Measurements from ENCODE around the gene IL16. TPM values are rescaled to one million over a fixed set of nuclear protein-coding genes. Genes with fewer than 3 reads are reported as not detected.

Gene IL16
- total RNA-seq, 1 donor from 2014 or later = 8.5 TPM

DNA sequence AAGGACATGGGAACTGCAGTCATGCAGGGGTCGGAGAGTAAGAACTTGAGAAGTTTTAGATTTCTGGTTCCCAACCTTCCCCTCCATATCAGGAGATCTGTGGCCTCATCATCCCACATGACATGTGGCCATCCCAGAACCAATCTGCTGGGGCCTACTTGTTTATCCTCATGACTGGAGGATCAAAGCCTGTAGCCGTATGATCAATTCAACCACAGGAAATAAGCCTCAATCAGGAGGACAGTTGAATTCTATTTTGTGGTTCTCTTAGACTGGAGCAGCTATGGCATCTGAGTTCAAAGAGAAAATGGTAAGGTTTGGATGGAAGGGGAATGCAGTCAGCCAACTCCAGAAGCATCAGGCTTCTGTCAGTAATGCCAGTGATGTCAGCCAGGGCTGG, 57.2 kb downstream of the IL16 start:
- intact Hi-C loops (cut with DNase I) = no loop called here

DNA sequence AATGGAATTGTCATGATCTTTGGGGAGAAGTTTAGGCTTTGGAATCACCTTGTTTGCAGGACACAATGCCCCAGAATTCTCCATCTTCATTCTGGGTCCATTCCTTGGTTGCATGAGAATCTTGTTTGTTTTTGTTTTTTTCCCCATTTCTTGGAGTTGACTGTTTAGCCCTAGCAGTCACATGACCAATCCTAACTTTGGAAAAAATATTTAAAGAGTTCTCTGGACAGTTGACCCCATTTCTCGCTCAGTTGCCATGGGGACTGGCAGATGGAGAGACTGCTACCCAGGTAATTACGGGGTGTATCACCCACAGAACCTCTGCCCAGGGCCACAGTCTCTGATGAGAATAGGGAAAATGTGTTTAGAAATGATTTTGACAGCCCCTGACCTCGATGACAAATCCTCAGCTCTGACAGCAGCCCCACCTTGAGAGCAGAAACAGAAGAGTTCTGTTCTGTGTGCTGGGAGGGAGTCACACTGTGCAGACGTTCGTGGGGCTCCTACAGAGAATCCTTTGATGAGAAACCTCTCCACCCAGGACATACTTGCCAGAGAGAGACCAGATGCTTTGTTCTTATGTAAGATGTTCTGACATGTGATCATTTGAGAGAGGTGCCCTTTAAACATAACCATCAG, 57.7 kb downstream of the IL16 start:
- no peaks in the 10 kb centered on the region for H3K36me3 ChIP-seq
- intact Hi-C loops (cut with DNase I) = no loop called here
- H3K27ac ChIP-seq = no peak overlapping the region
- DNase-seq (ENCODE audit: low spot score in 2 of 2) = no peak
- H3K9me3 ChIP-seq = no peaks in the 10 kb centered on the region
- no peaks in the 10 kb centered on the region for H3K27me3 ChIP-seq
- TF ChIP-seq, protein P1, sequence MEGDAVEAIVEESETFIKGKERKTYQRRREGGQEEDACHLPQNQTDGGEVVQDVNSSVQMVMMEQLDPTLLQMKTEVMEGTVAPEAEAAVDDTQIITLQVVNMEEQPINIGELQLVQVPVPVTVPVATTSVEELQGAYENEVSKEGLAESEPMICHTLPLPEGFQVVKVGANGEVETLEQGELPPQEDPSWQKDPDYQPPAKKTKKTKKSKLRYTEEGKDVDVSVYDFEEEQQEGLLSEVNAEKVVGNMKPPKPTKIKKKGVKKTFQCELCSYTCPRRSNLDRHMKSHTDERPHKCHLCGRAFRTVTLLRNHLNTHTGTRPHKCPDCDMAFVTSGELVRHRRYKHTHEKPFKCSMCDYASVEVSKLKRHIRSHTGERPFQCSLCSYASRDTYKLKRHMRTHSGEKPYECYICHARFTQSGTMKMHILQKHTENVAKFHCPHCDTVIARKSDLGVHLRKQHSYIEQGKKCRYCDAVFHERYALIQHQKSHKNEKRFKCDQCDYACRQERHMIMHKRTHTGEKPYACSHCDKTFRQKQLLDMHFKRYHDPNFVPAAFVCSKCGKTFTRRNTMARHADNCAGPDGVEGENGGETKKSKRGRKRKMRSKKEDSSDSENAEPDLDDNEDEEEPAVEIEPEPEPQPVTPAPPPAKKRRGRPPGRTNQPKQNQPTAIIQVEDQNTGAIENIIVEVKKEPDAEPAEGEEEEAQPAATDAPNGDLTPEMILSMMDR (IDR thresholded peaks at IDR 0.05) = no peak
- H3K4me1 ChIP-seq = no peaks in the 10 kb centered on the region
- no peak overlapping the region for H3K4me3 ChIP-seq

More for the DNA sequence above, 57.2 kb downstream of the IL16 start:
- Histone ChIP-seq H3K4me1 (no peaks in the 10 kb centered on the region), H3K36me3 (no peaks in the 10 kb centered on the region), H3K9me3 (no peaks in the 10 kb centered on the region), H3K4me3 (no peak overlapping the region), H3K27me3 (no peaks in the 10 kb centered on the region), H3K27ac (no peak overlapping the region)
- no peak for DNase-seq (ENCODE audit: low spot score in 2 of 2)
- TF ChIP-seq, protein P1 (IDR thresholded peaks at IDR 0.05) = no peak

DNA sequence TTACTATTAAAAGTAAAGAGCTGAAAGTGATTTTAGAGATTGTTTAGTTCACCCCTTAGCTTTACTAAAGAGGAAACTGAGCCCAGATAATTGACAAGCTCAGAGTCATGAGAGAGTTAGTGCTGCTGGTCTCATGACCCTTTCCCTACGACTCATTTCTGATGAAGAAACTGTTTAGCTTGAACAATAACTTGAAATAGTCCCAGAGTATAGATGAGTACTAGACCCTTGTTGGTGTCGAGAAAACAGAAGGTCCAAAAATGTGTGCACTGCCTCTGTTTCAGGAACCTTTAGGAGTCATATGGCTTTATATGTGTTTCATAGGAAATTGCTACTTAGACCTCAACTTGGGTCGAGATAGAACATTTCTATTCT, 58.2 kb downstream of the IL16 start:
- H3K4me3 ChIP-seq = no peak overlapping the region
- TF ChIP-seq, protein P1 (IDR thresholded peaks at IDR 0.05) = no peak
- H3K9me3 ChIP-seq = no peaks in the 10 kb centered on the region
- no peaks in the 10 kb centered on the region for H3K36me3 ChIP-seq
- no peak overlapping the region for H3K27ac ChIP-seq
- H3K27me3 ChIP-seq = no peaks in the 10 kb centered on the region
- no peaks in the 10 kb centered on the region for H3K4me1 ChIP-seq
- intact Hi-C loops (cut with DNase I) = no loop called here
- no peak for DNase-seq (ENCODE audit: low spot score in 2 of 2)

DNA sequence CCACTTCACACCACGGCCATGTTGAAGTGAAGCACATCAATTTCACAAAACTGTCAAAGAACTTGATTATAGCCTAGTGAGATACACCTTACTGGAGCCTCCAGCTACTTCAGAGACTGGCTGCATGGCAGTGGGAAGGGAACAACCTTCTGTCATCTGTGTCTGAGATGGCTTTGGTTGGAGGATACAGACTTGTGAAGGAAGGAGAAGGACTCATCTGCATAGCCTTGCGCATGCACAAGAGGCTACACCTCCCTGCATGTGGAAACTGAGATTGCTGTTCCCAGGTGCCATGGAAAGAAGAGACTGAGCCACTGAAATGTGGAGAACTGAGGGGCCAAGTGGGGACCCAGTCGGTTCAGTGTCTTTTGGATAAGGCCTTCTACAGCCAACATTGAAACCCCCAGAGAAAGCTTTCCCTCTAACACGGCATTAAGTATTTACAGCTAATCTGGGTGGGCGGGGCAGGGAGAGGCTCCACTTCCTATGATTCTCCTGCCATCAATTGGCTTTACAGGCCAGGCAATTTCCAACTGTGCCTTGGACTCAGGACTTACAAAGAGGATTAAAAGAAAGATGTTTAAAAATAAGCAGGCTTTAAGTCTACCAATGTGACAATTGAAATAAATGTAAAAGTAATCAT, 58.8 kb downstream of the IL16 start:
- intact Hi-C loops (cut with DNase I) = no loop called here
- H3K27ac ChIP-seq = no peak overlapping the region

DNA sequence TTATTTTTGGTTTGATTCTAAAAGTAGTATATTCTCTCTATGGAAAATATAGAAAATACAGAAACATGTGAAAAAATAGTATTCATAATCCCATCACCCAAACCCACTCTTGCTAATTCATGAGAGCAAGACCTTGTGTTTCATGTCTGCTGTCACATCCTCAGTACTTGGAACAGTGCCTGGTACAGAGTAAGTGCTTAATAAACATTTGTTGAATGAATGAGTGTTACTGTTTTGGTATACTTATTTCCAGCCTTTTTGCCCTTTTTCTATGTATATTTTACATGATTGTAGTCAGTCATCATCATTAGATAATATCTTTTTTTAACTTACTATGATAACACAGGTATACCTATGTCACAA, 59.3 kb downstream of the IL16 start:
- intact Hi-C loops (cut with DNase I) = no loop called here
- Histone ChIP-seq H3K4me3 (no peak overlapping the region), H3K27me3 (no peaks in the 10 kb centered on the region), H3K9me3 (no peaks in the 10 kb centered on the region), H3K4me1 (no peaks in the 10 kb centered on the region), H3K36me3 (no peaks in the 10 kb centered on the region), H3K27ac (no peak overlapping the region)
- TF ChIP-seq, protein P1 (IDR thresholded peaks at IDR 0.05) = no peak
- no peak for DNase-seq (ENCODE audit: low spot score in 2 of 2)

More for the DNA sequence above, 58.8 kb downstream of the IL16 start:
- TF ChIP-seq, protein P1 (IDR thresholded peaks at IDR 0.05) = no peak
- Histone ChIP-seq H3K9me3 (no peaks in the 10 kb centered on the region), H3K4me3 (no peak overlapping the region), H3K36me3 (no peaks in the 10 kb centered on the region), H3K4me1 (no peaks in the 10 kb centered on the region), H3K27me3 (no peaks in the 10 kb centered on the region)
- DNase-seq (ENCODE audit: low spot score in 2 of 2) = no peak
